ENCODE data around the gene TIMP1.

DNA sequence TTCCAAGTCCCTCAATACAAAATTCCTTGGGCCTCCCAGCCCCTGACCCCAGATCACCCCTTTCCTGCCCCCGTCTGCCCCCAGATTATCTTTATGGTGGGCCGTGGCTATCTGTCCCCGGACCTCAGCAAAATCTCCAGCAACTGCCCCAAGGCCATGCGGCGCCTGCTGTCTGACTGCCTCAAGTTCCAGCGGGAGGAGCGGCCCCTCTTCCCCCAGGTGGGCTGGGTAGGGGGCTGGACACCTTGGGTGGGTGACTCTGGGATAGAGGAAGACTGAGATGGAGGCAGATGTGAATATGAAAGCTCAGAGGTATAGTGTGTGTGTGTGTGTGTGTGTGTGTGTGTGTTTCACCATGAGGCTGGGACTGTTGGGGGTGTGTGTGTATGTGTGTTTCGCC is 11.4 kb upstream of the TIMP1 start:
- no peak for TF ChIP-seq FOXJ3 (CRISPR knock-in tag; IDR thresholded peaks at IDR 0.05; ENCODE audit: borderline replicate concordance)
- TF ChIP-seq, protein P1, sequence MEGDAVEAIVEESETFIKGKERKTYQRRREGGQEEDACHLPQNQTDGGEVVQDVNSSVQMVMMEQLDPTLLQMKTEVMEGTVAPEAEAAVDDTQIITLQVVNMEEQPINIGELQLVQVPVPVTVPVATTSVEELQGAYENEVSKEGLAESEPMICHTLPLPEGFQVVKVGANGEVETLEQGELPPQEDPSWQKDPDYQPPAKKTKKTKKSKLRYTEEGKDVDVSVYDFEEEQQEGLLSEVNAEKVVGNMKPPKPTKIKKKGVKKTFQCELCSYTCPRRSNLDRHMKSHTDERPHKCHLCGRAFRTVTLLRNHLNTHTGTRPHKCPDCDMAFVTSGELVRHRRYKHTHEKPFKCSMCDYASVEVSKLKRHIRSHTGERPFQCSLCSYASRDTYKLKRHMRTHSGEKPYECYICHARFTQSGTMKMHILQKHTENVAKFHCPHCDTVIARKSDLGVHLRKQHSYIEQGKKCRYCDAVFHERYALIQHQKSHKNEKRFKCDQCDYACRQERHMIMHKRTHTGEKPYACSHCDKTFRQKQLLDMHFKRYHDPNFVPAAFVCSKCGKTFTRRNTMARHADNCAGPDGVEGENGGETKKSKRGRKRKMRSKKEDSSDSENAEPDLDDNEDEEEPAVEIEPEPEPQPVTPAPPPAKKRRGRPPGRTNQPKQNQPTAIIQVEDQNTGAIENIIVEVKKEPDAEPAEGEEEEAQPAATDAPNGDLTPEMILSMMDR (IDR thresholded peaks at IDR 0.05): no peak
- no peak for TF ChIP-seq CREM (CRISPR knock-in tag; IDR thresholded peaks at IDR 0.05)
- no peak for TF ChIP-seq ESRRA (CRISPR knock-in tag; IDR thresholded peaks at IDR 0.05; ENCODE audit: borderline replicate concordance)

Measured in WTC11 (cell line).